Measurements from ENCODE around the gene IGSF9.

DNA sequence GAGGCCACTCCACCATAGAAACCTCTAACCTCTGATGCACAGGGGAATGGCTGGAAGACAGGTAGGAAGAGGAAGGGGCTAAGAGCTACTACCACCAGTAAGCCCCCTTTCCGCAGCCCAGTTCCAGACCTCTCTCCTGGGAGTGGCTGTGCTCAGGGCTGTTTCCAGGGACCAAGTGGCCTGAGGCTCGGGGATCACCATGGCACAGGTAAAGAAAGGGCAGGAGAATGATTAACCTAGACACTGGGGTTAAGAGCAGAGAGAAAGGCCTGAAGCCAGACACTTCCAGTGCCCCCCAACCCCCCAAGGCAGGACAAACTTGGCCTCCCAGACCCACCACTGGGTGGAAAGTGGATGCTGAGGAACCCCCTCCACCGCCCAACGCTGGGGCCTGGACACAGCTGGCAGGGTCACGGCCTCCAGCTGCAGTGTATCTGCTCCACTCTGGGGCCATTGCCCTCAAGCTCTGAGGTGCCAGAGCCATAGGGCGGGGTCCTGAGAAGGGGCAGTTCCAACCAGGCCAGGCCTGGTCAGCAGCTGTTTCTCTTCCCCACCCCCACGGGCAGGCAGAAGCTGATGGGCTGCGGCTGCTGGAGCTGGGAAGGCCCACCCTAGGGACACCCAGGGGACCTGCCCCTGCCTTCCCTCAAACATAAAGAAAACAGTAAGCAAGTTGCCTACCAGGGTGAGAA, 22.8 kb downstream of the IGSF9 start:
- no peak for TF ChIP-seq EZH2 (IDR thresholded peaks at IDR 0.05; ENCODE audit: insufficient read depth, poor library complexity, severe bottlenecking)
- no peak for TF ChIP-seq EZH2phosphoT487 (IDR thresholded peaks at IDR 0.05; ENCODE audit: insufficient read depth, low read depth)
